ENCODE data around the gene FKBP3.
"Not testable (repeated sequence)": the region's sequence is repeated elsewhere in the genome, so short reads cannot be mapped to it uniquely, and the experiment has no call there.

Gene FKBP3

GRCh38 chr14:45134051-45134958, at the start of gene FKBP3:
Gene FKBP3 (minus strand): TSS chr14:45134481. CDS start chr14:45134456, 25 bp downstream.
- DNase-seq = peak; percentile 98

- no peak for DNase-seq
Measured at GRCh38 chr14:45181806-45182205, 47.5 kb upstream of the FKBP3 start.

- DNase-seq = no peak
Measured at GRCh38 chr14:45181329-45181728, 47.0 kb upstream of the FKBP3 start.

GRCh38 chr14:45177076-45177475, 42.8 kb upstream of the FKBP3 start:
- peak; percentile 68 for DNase-seq

- DNase-seq = no peak
Measured at GRCh38 chr14:45169906-45170305, 35.6 kb upstream of the FKBP3 start.

GRCh38 chr14:45156067-45156466, 21.8 kb upstream of the FKBP3 start:
- no peak for DNase-seq

GRCh38 chr14:45150386-45150890, 16.2 kb upstream of the FKBP3 start:
- DNase-seq = no peak

- DNase-seq = no peak
Measured at GRCh38 chr14:45149602-45150001, 15.3 kb upstream of the FKBP3 start.

GRCh38 chr14:45145214-45145613, 10.9 kb upstream of the FKBP3 start:
- no peak for DNase-seq

- no peak for DNase-seq
Measured at GRCh38 chr14:45144658-45145057, 10.4 kb upstream of the FKBP3 start.

GRCh38 chr14:45142083-45142482, 7.8 kb upstream of the FKBP3 start:
- not testable (repeated sequence) for DNase-seq

- DNase-seq = no peak
Measured at GRCh38 chr14:45140661-45141187, 6.4 kb upstream of the FKBP3 start.

- no peak for DNase-seq
Measured at GRCh38 chr14:45136399-45136798, 2.1 kb upstream of the FKBP3 start.

GRCh38 chr14:45135659-45136395, 1.5 kb upstream of the FKBP3 start, which contains the start of gene FANCM:
Gene FANCM (plus strand): TSS chr14:45135930. CDS start chr14:45136032, 102 bp downstream.
- peak; percentile 95 for DNase-seq

GRCh38 chr14:45135156-45135555, 875 bp upstream of the FKBP3 start:
- no peak for DNase-seq

- no peak for DNase-seq
Measured at GRCh38 chr14:45133683-45134050, 614 bp downstream of the FKBP3 start.

GRCh38 chr14:45128963-45129629, 5.2 kb downstream of the FKBP3 start:
- no peak for DNase-seq

GRCh38 chr14:45125754-45126153, 8.5 kb downstream of the FKBP3 start:
- DNase-seq = no peak

GRCh38 chr14:45123271-45123670, 11.0 kb downstream of the FKBP3 start:
- DNase-seq = no peak

GRCh38 chr14:45120096-45120495, 14.2 kb downstream of the FKBP3 start:
- DNase-seq = no peak

GRCh38 chr14:45118594-45118993, 15.7 kb downstream of the FKBP3 start:
- DNase-seq = no peak

GRCh38 chr14:45114327-45114726, 20.0 kb downstream of the FKBP3 start:
- no peak for DNase-seq

Data from NCI-H226 (cell line).